GM12865 (cell line): ENCODE data around the gene FLYWCH1.
A peak's percentile ranks its signal among the peaks of the same experiment; 100 is the strongest.

Experiments
- DNase-seq: peaks from one replicate; pipeline ENCODE4 v3.0.0; 2010; ENCODE audit warnings: low read depth
- H3K4me3 ChIP-seq: 2 replicates; pipeline ENCODE4 v1.5.1; 2011; ENCODE audit warnings: mild to moderate bottlenecking, low read depth, low read length, control low read depth
- TF ChIP-seq, protein P1 (sequence below): IDR thresholded peaks from 2 replicates; pipeline ENCODE4 v1.5.1; 2011; ENCODE audit warnings: low read length, control low read depth, low read depth, inconsistent platforms; ENCODE audit not compliant: insufficient read depth; ENCODE audit errors: missing control alignments

FLYWCH1 gene

GRCh38 chr16:2911638-2912329, at the start of gene FLYWCH1:
Gene FLYWCH1, plus strand, starts transcription at chr16:2911931. Its CDS starts 17,755 bp downstream, at chr16:2929686.
- TF ChIP-seq, protein P1, sequence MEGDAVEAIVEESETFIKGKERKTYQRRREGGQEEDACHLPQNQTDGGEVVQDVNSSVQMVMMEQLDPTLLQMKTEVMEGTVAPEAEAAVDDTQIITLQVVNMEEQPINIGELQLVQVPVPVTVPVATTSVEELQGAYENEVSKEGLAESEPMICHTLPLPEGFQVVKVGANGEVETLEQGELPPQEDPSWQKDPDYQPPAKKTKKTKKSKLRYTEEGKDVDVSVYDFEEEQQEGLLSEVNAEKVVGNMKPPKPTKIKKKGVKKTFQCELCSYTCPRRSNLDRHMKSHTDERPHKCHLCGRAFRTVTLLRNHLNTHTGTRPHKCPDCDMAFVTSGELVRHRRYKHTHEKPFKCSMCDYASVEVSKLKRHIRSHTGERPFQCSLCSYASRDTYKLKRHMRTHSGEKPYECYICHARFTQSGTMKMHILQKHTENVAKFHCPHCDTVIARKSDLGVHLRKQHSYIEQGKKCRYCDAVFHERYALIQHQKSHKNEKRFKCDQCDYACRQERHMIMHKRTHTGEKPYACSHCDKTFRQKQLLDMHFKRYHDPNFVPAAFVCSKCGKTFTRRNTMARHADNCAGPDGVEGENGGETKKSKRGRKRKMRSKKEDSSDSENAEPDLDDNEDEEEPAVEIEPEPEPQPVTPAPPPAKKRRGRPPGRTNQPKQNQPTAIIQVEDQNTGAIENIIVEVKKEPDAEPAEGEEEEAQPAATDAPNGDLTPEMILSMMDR = no peak
- DNase-seq = peak; percentile 99
- H3K4me3 ChIP-seq = peak within 1 kb of the TSS; percentile 85

- TF ChIP-seq, protein P1 = no peak
- no peak overlapping the region for H3K4me3 ChIP-seq
- DNase-seq = no peak
Measured at GRCh38 chr16:2865651-2866050, 46.1 kb upstream of the FLYWCH1 start.

DNA sequence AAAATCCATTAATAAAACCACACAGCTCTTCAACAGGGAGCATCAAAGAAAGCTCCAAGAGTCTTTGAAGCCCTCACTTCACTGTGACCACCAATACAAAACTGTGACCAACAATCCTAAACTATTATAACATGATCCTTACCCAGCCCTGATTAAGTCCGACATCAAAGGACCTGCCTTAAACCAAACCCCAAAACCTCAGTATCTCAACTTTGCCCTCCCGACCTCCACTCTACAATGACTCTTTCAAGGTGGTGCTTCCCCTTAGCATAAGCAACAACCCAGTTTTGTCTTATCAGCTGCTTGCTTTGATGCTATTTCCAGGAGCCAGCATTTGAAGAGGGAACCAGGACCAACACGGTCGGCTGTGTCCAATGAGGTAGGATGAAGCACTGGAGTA, 45.3 kb upstream of the FLYWCH1 start:
- no peak for DNase-seq
- no peak overlapping the region for H3K4me3 ChIP-seq
- TF ChIP-seq, protein P1 = no peak

DNA sequence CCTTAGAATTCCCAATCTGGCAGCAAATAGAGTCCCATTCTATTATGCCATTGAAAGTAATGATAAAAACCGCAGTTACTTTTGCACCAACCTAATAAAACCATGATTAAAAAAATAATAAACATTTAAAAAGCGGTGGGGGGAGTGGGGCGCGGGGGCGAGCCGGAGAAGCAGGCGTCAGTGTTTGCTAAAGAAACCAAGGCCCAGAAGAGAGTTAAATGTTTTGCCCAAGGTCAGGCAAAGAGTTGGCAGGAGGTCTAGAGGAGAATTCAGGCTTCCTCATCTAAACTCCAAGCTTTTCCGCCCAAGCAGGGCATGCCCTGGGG, 44.1 kb upstream of the FLYWCH1 start:
- TF ChIP-seq, protein P1 = no peak
- H3K4me3 ChIP-seq = peak overlapping the region; percentile 74
- no peak for DNase-seq

DNA sequence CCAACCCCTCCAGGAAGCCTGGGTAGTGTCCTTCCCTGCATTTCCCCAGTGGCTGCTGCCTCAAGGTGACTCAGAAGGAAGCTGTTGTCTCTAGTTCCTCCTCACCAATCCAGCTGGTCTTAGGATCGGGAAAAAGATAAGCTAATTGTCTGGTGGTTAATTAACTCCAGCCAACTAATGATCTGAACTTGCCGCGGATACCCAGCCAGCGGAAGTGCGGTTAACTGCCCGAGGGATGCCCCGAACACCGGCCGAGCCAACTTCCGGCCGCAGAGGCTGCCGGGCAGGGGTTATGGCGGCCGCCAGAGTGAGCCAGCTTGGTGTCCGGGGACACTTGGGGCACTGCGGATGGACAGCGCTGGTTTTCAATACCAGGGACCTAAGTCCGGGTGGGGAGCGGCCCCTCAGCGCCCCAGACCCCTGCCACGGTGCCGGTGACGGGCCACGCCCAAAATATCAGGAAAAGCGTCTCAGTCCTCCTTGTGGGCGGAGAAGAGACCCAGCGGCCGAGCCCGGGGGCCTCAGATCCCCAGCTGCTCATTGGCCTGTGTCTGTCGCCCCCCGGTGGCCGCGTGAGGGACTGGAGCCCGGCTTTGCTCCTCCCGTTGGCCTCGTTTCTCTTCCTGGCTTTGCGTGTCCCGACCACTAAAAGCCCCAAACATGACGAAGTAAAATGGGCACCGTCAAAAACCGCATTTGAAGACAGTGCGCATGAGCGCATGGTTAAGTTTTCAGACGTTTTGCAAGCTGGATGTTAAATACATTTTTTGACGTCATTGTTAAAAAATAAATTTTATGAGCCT, 43.5 kb upstream of the FLYWCH1 start:
- peak; percentile 96 for DNase-seq
- TF ChIP-seq, protein P1 = peak; percentile 96
- peak overlapping the region; percentile 74 for H3K4me3 ChIP-seq

DNA sequence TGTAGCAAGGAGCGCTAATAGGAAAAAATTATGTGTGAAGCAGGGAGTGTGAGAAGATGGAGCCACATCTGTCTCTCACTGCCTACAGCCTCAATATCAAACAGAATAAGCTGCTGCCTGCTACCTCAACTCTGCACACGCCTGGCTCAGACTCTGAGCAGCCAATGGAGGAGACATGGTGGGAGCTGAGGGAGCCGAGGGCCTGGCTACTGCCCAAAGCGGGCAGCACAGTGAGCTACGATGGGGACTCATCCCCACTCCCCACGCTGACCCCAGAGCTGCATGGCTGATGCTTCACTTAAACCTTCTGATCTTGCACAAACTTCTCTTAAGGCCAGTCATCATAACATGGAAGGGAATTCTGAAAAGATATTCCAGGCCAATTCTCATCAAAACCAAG, 39.8 kb upstream of the FLYWCH1 start:
- DNase-seq = no peak
- TF ChIP-seq, protein P1 = no peak
- no peak overlapping the region for H3K4me3 ChIP-seq
